ENCODE data around the gene DAPK2.
"Not testable (repeated sequence)": the region's sequence is repeated elsewhere in the genome, so short reads cannot be mapped to it uniquely, and the experiment has no call there.

DNA sequence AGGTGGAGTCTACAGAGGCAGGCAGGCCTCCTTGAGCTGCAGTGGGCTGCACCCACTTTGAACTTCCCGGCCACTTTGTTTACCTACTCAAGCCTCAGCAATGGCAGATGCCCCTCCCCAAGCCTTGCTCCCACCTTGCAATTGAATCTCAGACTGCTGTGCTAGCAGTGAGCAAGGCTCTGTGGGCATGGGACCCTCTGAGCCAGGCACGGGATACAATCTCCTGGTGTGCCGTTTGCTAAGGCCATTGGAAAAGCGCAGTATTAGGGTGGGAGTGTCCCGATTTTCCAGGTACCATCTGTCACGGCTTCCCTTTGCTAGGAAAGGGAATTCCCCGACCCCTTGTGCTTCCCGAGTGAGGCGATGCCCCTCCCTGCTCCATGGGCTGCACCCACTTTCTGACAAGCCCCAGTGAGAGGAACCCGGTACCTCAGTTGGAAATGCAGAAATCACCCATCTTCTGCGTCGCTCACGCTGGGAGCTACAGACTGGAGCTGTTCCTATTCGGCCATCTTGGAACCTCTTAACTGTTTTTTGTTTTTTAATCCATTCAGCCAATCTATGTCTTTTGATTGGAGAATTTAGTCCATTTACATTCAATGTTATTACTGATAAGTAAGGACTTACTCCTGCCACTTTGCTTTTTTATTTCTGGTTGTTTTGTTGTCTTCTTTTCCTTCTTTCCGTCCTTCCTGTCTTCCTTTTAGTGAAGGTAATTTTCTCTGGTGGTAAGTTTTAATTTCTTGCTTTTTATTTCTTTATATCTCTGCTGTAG is 83.2 kb downstream of the DAPK2 start:
- TF ChIP-seq, protein P1, sequence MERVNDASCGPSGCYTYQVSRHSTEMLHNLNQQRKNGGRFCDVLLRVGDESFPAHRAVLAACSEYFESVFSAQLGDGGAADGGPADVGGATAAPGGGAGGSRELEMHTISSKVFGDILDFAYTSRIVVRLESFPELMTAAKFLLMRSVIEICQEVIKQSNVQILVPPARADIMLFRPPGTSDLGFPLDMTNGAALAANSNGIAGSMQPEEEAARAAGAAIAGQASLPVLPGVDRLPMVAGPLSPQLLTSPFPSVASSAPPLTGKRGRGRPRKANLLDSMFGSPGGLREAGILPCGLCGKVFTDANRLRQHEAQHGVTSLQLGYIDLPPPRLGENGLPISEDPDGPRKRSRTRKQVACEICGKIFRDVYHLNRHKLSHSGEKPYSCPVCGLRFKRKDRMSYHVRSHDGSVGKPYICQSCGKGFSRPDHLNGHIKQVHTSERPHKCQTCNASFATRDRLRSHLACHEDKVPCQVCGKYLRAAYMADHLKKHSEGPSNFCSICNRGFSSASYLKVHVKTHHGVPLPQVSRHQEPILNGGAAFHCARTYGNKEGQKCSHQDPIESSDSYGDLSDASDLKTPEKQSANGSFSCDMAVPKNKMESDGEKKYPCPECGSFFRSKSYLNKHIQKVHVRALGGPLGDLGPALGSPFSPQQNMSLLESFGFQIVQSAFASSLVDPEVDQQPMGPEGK (CRISPR knock-in tag; IDR thresholded peaks at IDR 0.05; ENCODE audit: borderline replicate concordance): not testable (repeated sequence)
- TF ChIP-seq ZFP3, ZC3H10 (CRISPR knock-in tag; IDR thresholded peaks at IDR 0.05): not testable (repeated sequence)
